Cardiac atrium fibroblast (primary cell): ENCODE data around the gene ANGPTL8. TPM values are rescaled to one million over a fixed set of nuclear protein-coding genes. Genes with fewer than 3 reads are reported as not detected.

Experiments
- total RNA-seq: library from RNA; depleted of rRNA; stranded (reverse); fragments of >200 nt; gene quantifications from 2 replicates; pipeline ENCODE4 v1.2.3, GENCODE V29; 2015

ANGPTL8 gene
- total RNA-seq: not detected in 2 replicates

DNA sequence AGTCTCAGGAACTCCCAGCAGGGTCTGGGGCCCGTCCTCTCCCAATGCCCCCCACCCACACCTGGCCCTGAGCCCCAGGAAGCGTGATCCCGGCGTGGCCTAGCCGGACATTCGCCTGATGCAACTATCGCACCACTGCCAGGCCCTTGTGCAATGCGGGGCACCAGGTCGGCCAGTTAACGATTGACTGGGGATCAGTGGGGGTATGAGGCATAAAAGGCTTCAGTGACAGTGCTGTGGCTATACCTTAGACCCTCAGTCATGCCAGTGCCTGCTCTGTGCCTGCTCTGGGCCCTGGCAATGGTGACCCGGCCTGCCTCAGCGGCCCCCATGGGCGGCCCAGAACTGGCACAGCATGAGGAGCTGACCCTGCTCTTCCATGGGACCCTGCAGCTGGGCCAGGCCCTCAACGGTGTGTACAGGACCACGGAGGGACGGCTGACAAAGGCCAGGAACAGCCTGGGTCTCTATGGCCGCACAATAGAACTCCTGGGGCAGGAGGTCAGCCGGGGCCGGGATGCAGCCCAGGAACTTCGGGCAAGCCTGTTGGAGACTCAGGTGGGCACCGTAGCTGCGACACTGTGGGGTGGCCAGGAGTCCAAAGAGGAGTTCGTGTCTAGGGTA lies at the start of gene ANGPTL8:
ANGPTL8 (plus strand) TSS at position 243 of the 624 bp plus-strand sequence; CDS start at position 262, 19 bp downstream.

GRCh38 chr19:11197291-11198174 lies 41.9 kb upstream of the ANGPTL8 start, which contains the start of gene KANK2:
KANK2 (minus strand) TSS chr19:11197545; CDS start chr19:11194511, 3,034 bp downstream.

GRCh38 chr19:11261971-11262839 lies 22.8 kb downstream of the ANGPTL8 start, which contains the start of gene DOCK6:
DOCK6 (minus strand) TSS chr19:11262524; CDS start chr19:11262440, 84 bp downstream.

Other genes with a start within 250 kb of the ANGPTL8 start
- gene LDLR, start 150.2 kb upstream of the ANGPTL8 start, total RNA-seq: 199 and 240 TPM in 2 replicates
- gene SPC24, start 83.8 kb upstream of the ANGPTL8 start, total RNA-seq: 5.0 and 13.5 TPM in 2 replicates
- gene KANK2, start 42.1 kb upstream of the ANGPTL8 start, total RNA-seq: 157 and 175 TPM in 2 replicates
- gene DOCK6, start 22.9 kb downstream of the ANGPTL8 start, total RNA-seq: 25.1 and 29.4 TPM in 2 replicates
- not detected in 2 replicates for gene TSPAN16, start 56.5 kb downstream of the ANGPTL8 start, total RNA-seq
- 16.4 and 25.6 TPM in 2 replicates for gene RAB3D, start 100.0 kb downstream of the ANGPTL8 start, total RNA-seq
- gene TMEM205, start 106.6 kb downstream of the ANGPTL8 start, total RNA-seq: 105 and 189 TPM in 2 replicates
- 7.6 and 8.1 TPM in 2 replicates for gene CCDC159, start 106.9 kb downstream of the ANGPTL8 start, total RNA-seq
- gene PLPPR2, start 115.8 kb downstream of the ANGPTL8 start, total RNA-seq: 54.5 and 59.3 TPM in 2 replicates
- 0.18 and 1.3 TPM in 2 replicates for gene SWSAP1, start 135.0 kb downstream of the ANGPTL8 start, total RNA-seq
- 11.4 and 11.5 TPM in 2 replicates for gene EPOR, start 144.7 kb downstream of the ANGPTL8 start, total RNA-seq
- 6.0 and 7.2 TPM in 2 replicates for gene RGL3, start 179.7 kb downstream of the ANGPTL8 start, total RNA-seq
- gene ODAD3, start 195.5 kb downstream of the ANGPTL8 start, total RNA-seq: 0.65 TPM in 1 of 2 replicates, not detected in the other
- gene PRKCSH, start 196.0 kb downstream of the ANGPTL8 start, total RNA-seq: 247 and 249 TPM in 2 replicates
- gene ELAVL3, start 241.4 kb downstream of the ANGPTL8 start, total RNA-seq: not detected in 2 replicates